Upper lobe of left lung (tissue), 6 donors: ENCODE data around the gene KCP. TPM values are rescaled to one million over a fixed set of nuclear protein-coding genes. Genes with fewer than 3 reads are reported as not detected.

Experiments
- ATAC-seq, 2 donors: fragments of 200-7000 bp; cut with Tn5 transposase; one replicate each; pipeline ENCODE4 v1.9.1; 2022; ENCODE audit warnings: mild to moderate bottlenecking in 2 of 2, moderate library complexity in 2 of 2; ENCODE audit not compliant: low FRiP score in 2 of 2
- DNase-seq, 2 donors: peaks; one replicate each; pipeline ENCODE4 v3.0.0-alpha.2; 2019 to 2020
- H3K27ac ChIP-seq, 4 donors: fragments of 200-600 bp; sonication (generic); one replicate each; pipeline ENCODE4 v1.5.1; 2016 to 2019
- H3K27me3 ChIP-seq, 4 donors: fragments of 200-600 bp; sonication (generic); one replicate each; pipeline ENCODE4 v1.5.1; 2017 to 2019
- H3K36me3 ChIP-seq, 4 donors: fragments of 200-600 bp; sonication (generic); one replicate each; pipeline ENCODE4 v1.5.1; 2016 to 2019
- H3K4me1 ChIP-seq, 4 donors: fragments of 200-600 bp; sonication (generic); one replicate each; pipeline ENCODE4 v1.5.1; 2018 to 2019
- H3K4me3 ChIP-seq, 4 donors: fragments of 200-600 bp; sonication (generic); one replicate each; pipeline ENCODE4 v1.5.1; 2017 to 2019; ENCODE audit warnings: mild to moderate bottlenecking in 2 of 4, moderate library complexity in 1 of 4
- H3K9me3 ChIP-seq, 4 donors: fragments of 200-600 bp; sonication (generic); one replicate each; pipeline ENCODE4 v1.5.1; 2018 to 2019
- CTCF ChIP-seq, 6 experiments: fragments of 450-650 bp in 4 of 6; fragments of 200-600 bp in 2 of 6; sonication (generic) in 2 of 6; IDR thresholded peaks; one replicate each; pipeline ENCODE4 v1.5.1; 2016 to 2019; ENCODE audit warnings: antibody characterized with exemption in 6 of 6
- EP300 ChIP-seq, 4 donors: sonication (generic); formaldehyde crosslinking; IDR thresholded peaks; one replicate each; pipeline ENCODE4 v1.5.1; 2017; ENCODE audit warnings: antibody characterized with exemption in 4 of 4, control low read depth in 2 of 4
- POLR2A ChIP-seq, 4 donors: fragments of 450-650 bp; IDR thresholded peaks; one replicate each; pipeline ENCODE4 v1.5.1; 2016 to 2017; ENCODE audit warnings: antibody characterized with exemption in 4 of 4, mild to moderate bottlenecking in 2 of 4
- POLR2AphosphoS5 ChIP-seq, 2 donors: sonication (generic); formaldehyde crosslinking; IDR thresholded peaks; one replicate each; pipeline ENCODE4 v1.5.1; 2017; ENCODE audit warnings: antibody characterized with exemption in 2 of 2
- WGBS, 2 donors: methylation state at CpG; one replicate each; pipeline ENCODE4 v1.1.5; 2017 to 2018; 5-methylcytosine and 5-hydroxymethylcytosine counted together
- total RNA-seq, 6 donors: library from RNA; depleted of rRNA in 4 of 6; stranded (reverse); fragments of >200 nt in 4 of 6; gene quantifications; one replicate each; pipeline versions ENCODE4 v1.1.0 to v1.2.1, GENCODE V29; 2016 to 2021
- donor health status: DM: no; HTN: no; CAD: no; lungs with moderate emphysema.
- donor health status: DM: no; HTN: yes; CAD: no; lungs with severe emphysema.

Gene KCP
- total RNA-seq, 6 donors from 2014 or later, result 0.15 to 2.1 (median 1.1) TPM; not detected in 1

DNA sequence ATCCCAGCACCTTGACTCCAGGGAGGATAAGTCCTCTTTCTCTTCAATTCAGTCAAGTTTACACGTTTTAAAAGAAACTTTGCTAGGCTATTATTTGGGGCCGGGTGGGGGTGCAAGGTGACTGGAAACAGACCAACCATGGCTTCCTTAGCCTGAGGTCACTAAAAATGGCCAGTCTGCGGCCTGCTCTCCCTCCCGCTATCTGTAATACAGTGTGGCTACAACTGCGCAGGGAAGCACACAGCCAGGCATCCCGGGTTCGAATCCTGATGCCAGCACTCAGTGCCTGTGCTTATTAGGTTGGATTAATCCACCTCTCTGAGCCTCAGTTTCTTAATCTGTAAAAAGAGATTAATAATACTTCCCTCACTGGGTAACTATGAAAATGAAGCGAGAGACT is 28.4 kb downstream of the KCP start:
- DNase-seq, result no peak
- H3K36me3 ChIP-seq, result no peaks in the 10 kb centered on the region
- ATAC-seq, result no peak
- H3K4me1 ChIP-seq, result no peaks in the 10 kb centered on the region
- WGBS, 2 donors, result 87 to 91% methylated on average over 8 of the region's 8 CpGs
- H3K9me3 ChIP-seq, result no peaks in the 10 kb centered on the region
- TF ChIP-seq POLR2AphosphoS5 (IDR thresholded peaks at IDR 0.05) (no peak), EP300 (IDR thresholded peaks at IDR 0.05) (no peak)
- H3K27ac ChIP-seq, result no peak overlapping the region
- no peak overlapping the region for H3K4me3 ChIP-seq
- H3K27me3 ChIP-seq, result no peaks in the 10 kb centered on the region

GRCh38 chr7:128881458-128882125 is 28.9 kb downstream of the KCP start:
- Histone ChIP-seq H3K4me3 (no peak overlapping the region), H3K27me3 (no peaks in the 10 kb centered on the region), H3K4me1 (no peaks in the 10 kb centered on the region), H3K36me3 (no peaks in the 10 kb centered on the region), H3K27ac (no peak overlapping the region), H3K9me3 (no peaks in the 10 kb centered on the region)
- TF ChIP-seq CTCF (IDR thresholded peaks at IDR 0.05) (no peak), POLR2AphosphoS5 (IDR thresholded peaks at IDR 0.05) (no peak), EP300 (IDR thresholded peaks at IDR 0.05) (no peak), POLR2A (IDR thresholded peaks at IDR 0.05) (no peak)
- DNase-seq (no peak), ATAC-seq (no peak)
- 85 to 89% methylated on average over 10 of the region's 10 CpGs for whole genome bisulfite sequencing, 2 donors

- ATAC-seq (no peak), DNase-seq (no peak)
- no peak for TF ChIP-seq CTCF (IDR thresholded peaks at IDR 0.05)
- no peak for TF ChIP-seq POLR2A (IDR thresholded peaks at IDR 0.05)
- no peak for TF ChIP-seq POLR2AphosphoS5 (IDR thresholded peaks at IDR 0.05)
- TF ChIP-seq EP300 (IDR thresholded peaks at IDR 0.05), result no peak
- Histone ChIP-seq H3K36me3 (no peaks in the 10 kb centered on the region), H3K27ac (no peak overlapping the region), H3K4me3 (no peak overlapping the region), H3K27me3 (no peaks in the 10 kb centered on the region), H3K9me3 (no peaks in the 10 kb centered on the region), H3K4me1 (no peaks in the 10 kb centered on the region)
- WGBS, 2 donors, result 81 to 87% methylated on average over 11 of the region's 11 CpGs
Observed at GRCh38 chr7:128880791-128881457, 29.6 kb downstream of the KCP start.

DNA sequence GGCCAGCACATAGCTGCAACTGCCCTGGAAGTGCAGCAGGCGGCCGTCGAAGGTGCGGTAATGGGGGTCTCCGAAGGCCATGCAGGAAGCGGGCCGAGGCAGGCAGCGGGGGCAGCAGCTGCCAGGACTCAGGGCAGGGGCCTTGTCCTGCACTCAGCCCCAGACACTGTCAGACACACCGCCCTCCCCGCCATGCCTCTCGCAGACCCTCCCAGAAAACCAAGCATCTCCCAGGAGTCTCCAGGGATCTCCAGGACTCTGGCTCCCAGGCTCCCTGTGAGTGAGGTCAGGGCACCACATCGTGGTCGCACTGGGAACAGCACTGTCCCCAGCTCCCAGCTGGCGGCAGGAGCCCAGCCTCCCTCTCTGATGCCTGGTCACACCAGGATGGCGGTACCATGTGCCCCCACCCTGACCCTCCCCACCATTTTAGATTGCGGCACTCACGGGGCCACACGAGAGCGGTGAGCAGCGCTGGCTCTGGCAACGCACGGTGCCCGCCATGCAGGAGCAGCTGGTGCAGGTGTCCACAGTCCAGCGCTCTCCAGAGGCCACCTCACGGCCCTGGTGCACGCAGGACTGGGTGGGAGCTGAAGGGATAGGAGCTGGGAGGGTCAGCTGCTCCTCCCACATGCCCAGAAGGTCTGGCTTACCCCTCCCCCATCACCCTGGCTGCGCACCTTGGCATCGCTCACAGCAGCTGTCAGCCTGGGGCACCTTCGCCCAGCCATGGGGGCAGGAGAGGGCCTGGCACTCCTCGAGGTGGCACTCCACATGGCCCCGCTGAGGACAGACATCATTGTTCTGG is 30.4 kb downstream of the KCP start:
- H3K9me3 ChIP-seq, result no peaks in the 10 kb centered on the region
- no peaks in the 10 kb centered on the region for H3K36me3 ChIP-seq
- no peak overlapping the region for H3K27ac ChIP-seq
- TF ChIP-seq POLR2A (IDR thresholded peaks at IDR 0.05), result no peak
- TF ChIP-seq EP300 (IDR thresholded peaks at IDR 0.05), result no peak
- TF ChIP-seq CTCF (IDR thresholded peaks at IDR 0.05), result peak; percentile 34 to 89 (median 76)
- TF ChIP-seq POLR2AphosphoS5 (IDR thresholded peaks at IDR 0.05), result no peak
- DNase-seq (peak; percentile 67 to 76), ATAC-seq (peak; percentile 63 to 71)
- H3K27me3 ChIP-seq, result no peaks in the 10 kb centered on the region
- H3K4me1 ChIP-seq, result no peaks in the 10 kb centered on the region
- H3K4me3 ChIP-seq, result no peak overlapping the region
- 44 to 76% methylated on average over 15 to 28 of the region's 31 CpGs for WGBS, 2 donors

- TF ChIP-seq POLR2AphosphoS5 (IDR thresholded peaks at IDR 0.05) (no peak), CTCF (IDR thresholded peaks at IDR 0.05) (no peak), EP300 (IDR thresholded peaks at IDR 0.05) (no peak), POLR2A (IDR thresholded peaks at IDR 0.05) (no peak)
- 87 to 90% methylated on average over 16 to 19 of the region's 19 CpGs for WGBS, 2 donors
- Histone ChIP-seq H3K9me3 (no peaks in the 10 kb centered on the region), H3K4me3 (no peak overlapping the region), H3K27me3 (no peaks in the 10 kb centered on the region), H3K36me3 (no peaks in the 10 kb centered on the region), H3K4me1 (no peaks in the 10 kb centered on the region), H3K27ac (no peak overlapping the region)
- ATAC-seq (no peak), DNase-seq (peak in 1 of 2 donors; percentile 79)
Observed at GRCh38 chr7:128879461-128879938, 31.0 kb downstream of the KCP start.
